Measurements from ENCODE around the gene CDH4. TPM values are rescaled to one million over a fixed set of nuclear protein-coding genes. Genes with fewer than 3 reads are reported as not detected.

The CDH4 gene
- total RNA-seq, 1 donor from 2014 or later: 12.1 TPM

DNA sequence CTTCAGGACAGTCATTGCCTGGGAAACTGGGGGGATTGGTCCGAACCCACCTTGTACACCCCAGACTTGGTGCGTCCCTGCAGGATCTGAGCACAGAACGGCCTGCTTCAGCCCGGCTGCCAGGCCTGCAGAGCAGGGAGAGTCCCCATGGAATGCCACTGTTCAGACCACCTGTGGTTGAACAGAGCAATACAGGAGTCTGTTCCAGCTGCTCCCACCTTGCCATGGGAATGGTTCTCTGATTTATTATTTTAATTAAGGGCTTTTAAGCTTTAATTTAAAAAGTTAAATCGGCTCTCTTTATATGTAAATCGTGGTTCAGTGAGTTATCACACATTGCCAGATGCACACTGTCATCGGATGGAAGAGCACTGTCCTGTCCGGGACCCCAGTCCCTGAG is 310.4 kb downstream of the CDH4 start:
- Histone ChIP-seq H3K27me3 (ENCODE audit: control insufficient read depth, insufficient read depth, low read length) (no peaks in the 10 kb centered on the region), H3K4me3 (ENCODE audit: low read depth, low read length) (no peak overlapping the region), H3K36me3 (ENCODE audit: control insufficient read depth, insufficient read depth, low read length) (no peaks in the 10 kb centered on the region)
- no peak for TF ChIP-seq CTCF (IDR thresholded peaks at IDR 0.05; ENCODE audit: insufficient read depth, low read length, severe bottlenecking)
- DNase-seq (ENCODE audit: low read depth) (no peak), FAIRE-seq (no peak)

DNA sequence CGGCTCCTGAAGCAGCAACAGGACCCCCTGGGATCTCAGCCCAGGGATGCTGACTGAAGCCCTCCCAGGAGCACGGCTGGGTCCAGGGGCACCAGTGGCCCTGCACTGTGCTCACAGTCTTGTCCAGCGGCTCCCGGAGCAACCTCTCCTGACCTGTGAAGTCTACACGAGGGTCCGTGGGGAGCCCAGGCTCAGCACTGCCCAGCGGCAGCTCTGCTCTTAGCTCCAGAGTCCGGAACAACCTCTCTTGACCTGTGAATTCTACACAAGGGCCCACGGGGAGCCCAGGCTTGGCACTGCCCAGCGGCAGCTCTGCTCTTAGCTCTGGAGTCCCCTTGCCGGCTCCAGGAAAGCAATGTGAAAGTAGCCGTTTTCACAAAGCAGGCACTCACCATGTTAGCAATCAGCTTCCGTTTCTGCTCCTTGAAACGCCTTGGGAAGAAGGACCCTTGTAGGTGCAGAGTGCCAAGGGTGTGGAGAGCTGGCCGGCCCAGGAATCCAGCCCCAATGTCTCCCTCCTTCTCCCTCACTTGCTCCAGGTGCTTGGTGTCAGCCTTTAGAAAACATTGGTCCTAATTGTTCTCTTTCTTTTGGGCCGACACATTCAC is 310.9 kb downstream of the CDH4 start:
- FAIRE-seq (no peak), DNase-seq (ENCODE audit: low read depth) (no peak)
- no peak overlapping the region for H3K4me3 ChIP-seq (ENCODE audit: low read depth, low read length)
- TF ChIP-seq CTCF (IDR thresholded peaks at IDR 0.05; ENCODE audit: insufficient read depth, low read length, severe bottlenecking): no peak
- H3K27me3 ChIP-seq (ENCODE audit: control insufficient read depth, insufficient read depth, low read length): no peaks in the 10 kb centered on the region
- H3K36me3 ChIP-seq (ENCODE audit: control insufficient read depth, insufficient read depth, low read length): no peaks in the 10 kb centered on the region

GRCh38 chr20:61564628-61565027 is 312.6 kb downstream of the CDH4 start:
- Histone ChIP-seq H3K27me3 (ENCODE audit: control insufficient read depth, insufficient read depth, low read length) (no peaks in the 10 kb centered on the region), H3K36me3 (ENCODE audit: control insufficient read depth, insufficient read depth, low read length) (no peaks in the 10 kb centered on the region), H3K4me3 (ENCODE audit: low read depth, low read length) (no peak overlapping the region)
- FAIRE-seq: no peak
- no peak for DNase-seq (ENCODE audit: low read depth)
- TF ChIP-seq CTCF (IDR thresholded peaks at IDR 0.05; ENCODE audit: insufficient read depth, low read length, severe bottlenecking): no peak

DNA sequence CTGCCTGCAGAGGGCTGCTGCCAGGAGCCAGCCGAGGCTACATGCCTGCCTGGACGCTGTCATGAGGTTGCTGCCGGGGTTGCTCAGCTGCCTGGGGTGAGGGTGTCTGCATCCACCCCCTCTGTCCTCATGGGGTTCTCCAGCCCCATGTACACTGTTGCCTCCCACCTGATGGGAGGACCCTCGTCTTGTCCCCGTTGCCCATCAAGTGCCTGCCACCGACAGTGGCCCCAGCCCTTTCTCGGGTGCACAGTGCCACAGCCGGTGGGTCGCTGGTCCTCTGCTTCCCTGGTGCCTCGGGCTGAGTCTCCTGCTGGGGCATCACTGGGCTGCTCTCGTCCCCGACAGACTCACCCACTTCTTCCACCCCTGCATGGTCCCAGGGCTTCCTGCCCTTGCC is 313.7 kb downstream of the CDH4 start:
- Histone ChIP-seq H3K36me3 (ENCODE audit: control insufficient read depth, insufficient read depth, low read length) (no peaks in the 10 kb centered on the region), H3K4me3 (ENCODE audit: low read depth, low read length) (no peak overlapping the region), H3K27me3 (ENCODE audit: control insufficient read depth, insufficient read depth, low read length) (no peaks in the 10 kb centered on the region)
- FAIRE-seq: no peak
- TF ChIP-seq CTCF (IDR thresholded peaks at IDR 0.05; ENCODE audit: insufficient read depth, low read length, severe bottlenecking): no peak
- DNase-seq (ENCODE audit: low read depth): no peak

DNA sequence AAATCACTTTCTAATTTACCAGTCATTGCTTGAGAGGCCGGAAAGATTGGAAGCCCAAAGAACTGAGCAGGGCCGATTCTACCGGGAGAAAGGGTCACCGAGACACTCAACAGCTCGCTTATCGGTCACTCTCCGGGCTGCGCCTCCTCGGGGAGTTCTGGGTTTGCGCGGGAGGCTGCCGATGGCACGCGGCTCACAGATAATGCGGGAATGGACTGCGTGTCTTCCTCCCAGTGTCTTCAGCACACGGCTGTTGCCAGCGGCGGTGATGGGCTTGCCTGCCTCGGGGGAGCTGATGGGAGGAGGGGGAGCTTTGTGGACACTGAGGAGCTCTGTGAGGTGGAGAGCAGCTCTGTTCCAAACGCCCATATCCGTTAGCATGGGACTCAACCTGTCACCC is 314.6 kb downstream of the CDH4 start:
- Histone ChIP-seq H3K27me3 (ENCODE audit: control insufficient read depth, insufficient read depth, low read length) (no peaks in the 10 kb centered on the region), H3K4me3 (ENCODE audit: low read depth, low read length) (no peak overlapping the region)
- FAIRE-seq: no peak

More for the DNA sequence above, 314.6 kb downstream of the CDH4 start:
- TF ChIP-seq CTCF (IDR thresholded peaks at IDR 0.05; ENCODE audit: insufficient read depth, low read length, severe bottlenecking): no peak
- no peaks in the 10 kb centered on the region for H3K36me3 ChIP-seq (ENCODE audit: control insufficient read depth, insufficient read depth, low read length)
- DNase-seq (ENCODE audit: low read depth): no peak
